Prostate gland (tissue), 2 donors: ENCODE measurements around the gene ZBTB8OS. TPM values are rescaled to one million over a fixed set of nuclear protein-coding genes. Genes with fewer than 3 reads are reported as not detected.
"Not testable (repeated sequence)": the region's sequence is repeated elsewhere in the genome, so short reads cannot be mapped to it uniquely, and the experiment has no call there.

ENCODE experiments used
- DNase-seq: peaks from one replicate; pipeline ENCODE4 v3.0.0-alpha.2; 2019; ENCODE audit warnings: low spot score
- H3K27ac ChIP-seq, 2 donors: fragments of 200-600 bp; sonication (generic); 2 replicates each; pipeline ENCODE4 v1.5.1; 2017 to 2019
- H3K27me3 ChIP-seq: fragments of 200-600 bp; sonication (generic); replicated peaks from 2 replicates; pipeline ENCODE4 v1.5.1; 2019; ENCODE audit not compliant: insufficient read depth
- H3K36me3 ChIP-seq, 2 donors: fragments of 200-600 bp; sonication (generic); 1 replicate in 1 of 2; 2 replicates in 1 of 2; pipeline versions ENCODE4 v1.5.1 to v1.8.1; 2017 to 2019
- H3K4me1 ChIP-seq: fragments of 200-600 bp; sonication (generic); replicated peaks from 2 replicates; pipeline ENCODE4 v1.5.1; 2019
- H3K4me3 ChIP-seq, 2 donors: fragments of 200-600 bp; sonication (generic); 2 replicates each; pipeline ENCODE4 v1.5.1; 2017 to 2019
- H3K9me3 ChIP-seq: fragments of 200-600 bp; sonication (generic); 2 replicates; pipeline ENCODE4 v1.5.1; 2017
- POLR2A ChIP-seq: fragments of 450-650 bp; IDR thresholded peaks from one replicate; pipeline ENCODE4 v1.6.1; 2016; ENCODE audit warnings: antibody characterized with exemption, mild to moderate bottlenecking
- POLR2AphosphoS5 ChIP-seq: sonication (generic); formaldehyde crosslinking; IDR thresholded peaks from one replicate; pipeline ENCODE4 v1.6.1; 2017; ENCODE audit warnings: antibody characterized with exemption
- WGBS: methylation state at CpG from one replicate; pipeline ENCODE4 v1.1.5; 2018; 5-methylcytosine and 5-hydroxymethylcytosine counted together
- intact Hi-C: fragments of 100-400 bp; cut with DNase I; formaldehyde crosslinking; loops from one replicate; pipeline ENCODE4 v1.14.2; 2022
- total RNA-seq, 2 donors: library from RNA; depleted of rRNA; stranded (reverse); fragments of >200 nt; gene quantifications; one replicate each; pipeline ENCODE4 v1.1.0, GENCODE V29; 2016
- TF ChIP-seq, protein P1 (sequence below), 4 experiments: fragments of 200-600 bp in 2 of 4; fragments of 450-650 bp in 2 of 4; sonication (generic) in 2 of 4; IDR thresholded peaks; 1 replicate in 3 of 4; 2 replicates in 1 of 4; pipeline ENCODE4 v1.5.1; 2016 to 2019; ENCODE audit warnings: antibody characterized with exemption in 4 of 4, mild to moderate bottlenecking in 2 of 4, moderate library complexity in 2 of 4

The ZBTB8OS gene
- total RNA-seq, 2 donors from 2014 or later, result 32.7 to 38.7 TPM

DNA sequence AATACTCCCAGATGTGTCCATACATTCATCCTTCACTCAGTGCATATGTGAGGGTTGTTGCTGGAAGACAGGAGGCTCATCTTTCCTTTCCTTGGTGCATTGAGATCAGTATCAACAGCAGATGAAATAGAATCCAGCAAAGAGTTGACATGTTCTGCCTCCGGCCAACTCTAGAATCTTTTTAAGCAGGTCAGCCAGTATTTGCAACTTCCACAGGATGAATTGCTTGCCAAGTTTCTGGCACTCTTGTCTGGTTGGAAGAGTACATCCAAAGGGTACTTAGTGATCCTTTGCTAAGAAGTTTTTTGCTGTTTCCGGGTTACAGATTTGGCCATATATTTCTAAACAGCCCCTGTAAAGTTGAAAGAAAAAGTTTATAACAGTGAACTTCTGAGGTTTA lies 31.2 kb upstream of the ZBTB8OS start:
- TF ChIP-seq, protein P1, sequence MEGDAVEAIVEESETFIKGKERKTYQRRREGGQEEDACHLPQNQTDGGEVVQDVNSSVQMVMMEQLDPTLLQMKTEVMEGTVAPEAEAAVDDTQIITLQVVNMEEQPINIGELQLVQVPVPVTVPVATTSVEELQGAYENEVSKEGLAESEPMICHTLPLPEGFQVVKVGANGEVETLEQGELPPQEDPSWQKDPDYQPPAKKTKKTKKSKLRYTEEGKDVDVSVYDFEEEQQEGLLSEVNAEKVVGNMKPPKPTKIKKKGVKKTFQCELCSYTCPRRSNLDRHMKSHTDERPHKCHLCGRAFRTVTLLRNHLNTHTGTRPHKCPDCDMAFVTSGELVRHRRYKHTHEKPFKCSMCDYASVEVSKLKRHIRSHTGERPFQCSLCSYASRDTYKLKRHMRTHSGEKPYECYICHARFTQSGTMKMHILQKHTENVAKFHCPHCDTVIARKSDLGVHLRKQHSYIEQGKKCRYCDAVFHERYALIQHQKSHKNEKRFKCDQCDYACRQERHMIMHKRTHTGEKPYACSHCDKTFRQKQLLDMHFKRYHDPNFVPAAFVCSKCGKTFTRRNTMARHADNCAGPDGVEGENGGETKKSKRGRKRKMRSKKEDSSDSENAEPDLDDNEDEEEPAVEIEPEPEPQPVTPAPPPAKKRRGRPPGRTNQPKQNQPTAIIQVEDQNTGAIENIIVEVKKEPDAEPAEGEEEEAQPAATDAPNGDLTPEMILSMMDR (IDR thresholded peaks at IDR 0.05), result no peak
- TF ChIP-seq POLR2A (no peak), POLR2AphosphoS5 (peak; percentile 68)
- intact Hi-C loops, result no loop called here
- DNase-seq, result peak; percentile 31
- no peaks in the 10 kb centered on the region for H3K9me3 ChIP-seq
- H3K27ac ChIP-seq, result peak overlapping the region in 1 of 2 donors; percentile 24
- H3K4me1 ChIP-seq, result peaks cover 9% of the 10 kb centered on the region
- H3K4me3 ChIP-seq, result no peak overlapping the region
- WGBS, result 11% methylated on average over 2 of the region's 2 CpGs
- no peaks in the 10 kb centered on the region for H3K27me3 ChIP-seq
- H3K36me3 ChIP-seq, result no peaks in the 10 kb centered on the region

DNA sequence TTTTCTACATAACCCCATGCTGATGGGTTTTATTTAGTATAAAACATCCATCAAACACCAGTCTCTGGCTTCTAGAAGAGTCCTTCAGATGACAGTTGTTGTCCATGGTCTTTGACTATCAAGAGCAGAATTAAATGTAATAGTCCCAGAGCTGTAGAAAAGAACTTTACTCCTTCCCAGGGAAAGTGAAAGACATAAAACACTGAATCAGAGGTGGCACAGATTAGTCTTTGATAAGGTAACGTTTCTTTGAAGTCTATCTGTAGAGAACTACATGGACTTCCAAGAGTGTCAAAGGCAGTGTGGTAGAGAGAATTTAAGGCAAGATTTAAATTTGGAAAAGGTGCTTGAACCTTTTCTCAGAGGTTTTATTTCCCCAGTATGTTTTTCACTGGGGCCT lies 30.3 kb upstream of the ZBTB8OS start:
- intact Hi-C loops, result no loop called here
- no peak overlapping the region for H3K27ac ChIP-seq
- WGBS, result 39% methylated on average over 1 of the region's 1 CpG
- no peaks in the 10 kb centered on the region for H3K27me3 ChIP-seq
- no peak overlapping the region for H3K4me3 ChIP-seq
- H3K4me1 ChIP-seq, result peaks cover 9% of the 10 kb centered on the region
- TF ChIP-seq POLR2AphosphoS5 (no peak), POLR2A (no peak)
- TF ChIP-seq, protein P1 (IDR thresholded peaks at IDR 0.05), result no peak
- H3K9me3 ChIP-seq, result no peaks in the 10 kb centered on the region
- DNase-seq, result no peak
- no peaks in the 10 kb centered on the region for H3K36me3 ChIP-seq

DNA sequence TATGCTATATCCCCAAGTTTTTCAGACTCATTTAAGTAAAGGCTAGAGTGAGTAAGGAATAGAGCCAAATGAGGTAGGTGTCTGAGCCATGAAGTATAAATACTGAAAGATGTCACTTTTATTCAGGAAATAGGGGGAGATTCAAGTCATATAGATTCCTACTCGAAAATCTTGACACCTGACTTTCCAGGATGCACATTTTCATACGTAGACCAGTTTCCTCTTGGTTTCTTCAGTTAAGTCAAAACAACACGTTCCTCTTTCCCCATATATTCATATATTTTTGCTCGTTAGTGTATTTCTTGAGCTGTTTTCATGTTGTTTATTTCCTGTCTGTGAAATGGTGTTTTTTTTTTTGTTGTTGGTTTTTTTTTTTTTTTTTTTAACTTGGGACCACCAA lies 29.6 kb upstream of the ZBTB8OS start:
- H3K4me3 ChIP-seq, H3K27me3 ChIP-seq, H3K9me3 ChIP-seq, intact Hi-C loops, DNase-seq, H3K36me3 ChIP-seq, H3K4me1 ChIP-seq, H3K27ac ChIP-seq: not testable (repeated sequence)
- WGBS, result 86% methylated on average over 4 of the region's 4 CpGs

DNA sequence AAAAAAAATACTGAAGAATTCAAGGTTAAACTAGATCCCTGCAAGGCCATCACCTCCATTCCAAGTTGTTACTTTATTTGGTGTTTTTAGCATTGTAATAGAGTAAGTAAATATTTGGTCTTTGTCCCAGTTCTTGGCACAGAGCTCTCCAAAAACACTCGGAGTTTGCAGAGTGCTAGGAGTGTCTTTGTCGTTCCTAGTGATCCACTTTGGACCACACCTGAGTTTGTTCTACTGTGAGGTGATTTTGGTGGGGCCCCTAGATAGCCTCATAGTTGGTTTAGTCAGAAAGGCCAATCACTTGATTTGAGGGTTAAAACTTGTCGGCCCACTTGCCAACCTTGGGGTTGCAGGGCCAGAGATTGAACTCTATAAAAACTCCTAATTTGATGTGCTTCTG lies 26.6 kb upstream of the ZBTB8OS start:
- Histone ChIP-seq H3K9me3 (no peaks in the 10 kb centered on the region), H3K27ac (no peak overlapping the region), H3K27me3 (no peaks in the 10 kb centered on the region), H3K4me3 (no peak overlapping the region), H3K4me1 (no peaks in the 10 kb centered on the region), H3K36me3 (peaks cover 0 to 28% of the 10 kb centered on the region in 2 donors)
- no peak for TF ChIP-seq POLR2A
- TF ChIP-seq, protein P1 (IDR thresholded peaks at IDR 0.05), result no peak
- WGBS, result 11% methylated on average over 3 of the region's 3 CpGs
- no peak for DNase-seq
- intact Hi-C loops, result no loop called here

DNA sequence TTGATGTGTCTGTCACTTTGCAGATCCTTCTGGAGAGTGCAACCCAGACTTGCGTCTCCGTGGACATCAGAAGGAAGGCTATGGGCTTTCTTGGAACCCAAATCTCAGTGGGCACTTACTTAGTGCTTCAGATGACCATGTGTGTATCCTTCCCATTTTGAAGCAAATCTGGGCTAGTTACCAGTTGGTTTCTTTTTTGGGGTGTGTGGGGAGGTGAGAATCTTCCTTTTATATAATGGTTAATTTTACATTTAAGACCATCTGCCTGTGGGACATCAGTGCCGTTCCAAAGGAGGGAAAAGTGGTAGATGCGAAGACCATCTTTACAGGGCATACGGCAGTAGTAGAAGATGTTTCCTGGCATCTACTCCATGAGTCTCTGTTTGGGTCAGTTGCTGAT lies 18.4 kb upstream of the ZBTB8OS start:
- H3K4me1 ChIP-seq, H3K4me3 ChIP-seq, intact Hi-C loops, H3K27ac ChIP-seq, H3K27me3 ChIP-seq, H3K9me3 ChIP-seq, DNase-seq: not testable (repeated sequence)
- 98% methylated on average over 5 of the region's 5 CpGs for WGBS
- peaks cover 0 to 36% of the 10 kb centered on the region in 2 donors for H3K36me3 ChIP-seq

DNA sequence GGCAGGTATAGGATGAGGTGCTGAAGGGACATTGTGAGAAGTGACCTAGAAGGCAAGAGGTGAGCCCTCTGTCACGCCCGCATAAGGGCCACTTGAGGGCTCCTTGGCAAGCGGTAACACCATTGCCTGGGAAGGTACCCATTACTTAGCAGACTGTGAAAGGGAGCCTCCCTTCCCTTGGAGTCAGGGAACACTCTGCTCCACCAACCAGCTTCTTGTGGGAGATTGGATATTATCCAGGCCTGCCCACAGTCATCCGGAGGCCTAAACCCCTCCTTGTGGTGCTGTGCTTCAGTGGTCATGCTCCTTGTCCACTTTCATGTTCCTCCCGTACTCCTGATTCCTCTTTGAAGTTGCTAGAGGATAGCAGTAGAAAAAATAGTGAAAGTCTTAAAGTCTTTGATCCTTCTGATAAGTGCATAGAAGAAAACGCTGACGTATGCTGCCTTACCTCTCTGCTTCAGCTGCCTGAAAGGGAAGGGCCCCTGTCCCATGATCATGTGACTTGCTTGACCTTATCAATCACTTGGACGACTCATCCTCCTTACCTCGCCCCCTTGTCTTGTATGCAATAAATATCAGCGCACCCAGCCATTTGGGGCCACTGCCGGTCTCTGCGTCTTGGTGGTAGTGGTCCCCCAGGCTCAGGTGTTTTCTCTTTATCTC lies 16.7 kb upstream of the ZBTB8OS start:
- 80% methylated on average over 12 of the region's 12 CpGs for WGBS
- Histone ChIP-seq H3K9me3 (no peaks in the 10 kb centered on the region), H3K4me1 (no peaks in the 10 kb centered on the region), H3K36me3 (peaks cover 0 to 22% of the 10 kb centered on the region in 2 donors), H3K27ac (no peak overlapping the region), H3K27me3 (no peaks in the 10 kb centered on the region), H3K4me3 (no peak overlapping the region)
- no peak for DNase-seq
- intact Hi-C loops, result no loop called here
- TF ChIP-seq POLR2AphosphoS5 (no peak), POLR2A (no peak)
- TF ChIP-seq, protein P1 (IDR thresholded peaks at IDR 0.05), result no peak
